Activated T-cell treated with anti-CD3 and anti-CD28 coated beads, Interleukin-2, amount 50 U/mL, for 72 hours (primary cell): ENCODE measurements around the gene TMEM255A. TPM values are rescaled to one million over a fixed set of nuclear protein-coding genes. Genes with fewer than 3 reads are reported as not detected.
A peak's percentile ranks its signal among the peaks of the same experiment; 100 is the strongest.

Experiments
- ATAC-seq, 2 donors: fragments of 150-1000 bp; cut with Tn5 transposase; replicated peaks in 1 of 2; 2 replicates each; pipeline ENCODE4 v1.10.0; 2021; ENCODE audit warnings: moderate library complexity in 2 of 2, mild to moderate bottlenecking in 1 of 2
- DNase-seq, 2 donors: peaks; one replicate each; pipeline ENCODE4 v3.0.0; 2021 to 2022; ENCODE audit warnings: mixed read lengths in 1 of 2
- H3K27ac Mint-ChIP-seq: one replicate; pipeline ENCODE4 v1.8.0; 2022; ENCODE audit warnings: mild to moderate bottlenecking, moderate library complexity, mixed read lengths
- H3K27me3 Mint-ChIP-seq: one replicate; pipeline ENCODE4 v1.8.0; 2022; ENCODE audit warnings: low read depth, mixed read lengths
- H3K36me3 Mint-ChIP-seq, 2 donors: one replicate each; pipeline ENCODE4 v1.8.0; 2022; ENCODE audit warnings: mixed read lengths in 2 of 2, mild to moderate bottlenecking in 1 of 2; ENCODE audit not compliant: insufficient read depth in 2 of 2
- H3K4me1 Mint-ChIP-seq: one replicate; pipeline ENCODE4 v1.8.0; 2022; ENCODE audit warnings: low read depth, mixed read lengths
- H3K4me3 Mint-ChIP-seq, 2 donors: one replicate each; pipeline ENCODE4 v1.8.0; 2022; ENCODE audit warnings: mild to moderate bottlenecking in 2 of 2, mixed read lengths in 2 of 2, moderate library complexity in 2 of 2
- H3K9me3 Mint-ChIP-seq, 2 donors: one replicate each; pipeline ENCODE4 v1.8.0; 2022; ENCODE audit warnings: mixed read lengths in 2 of 2
- total RNA-seq, 2 donors: library from RNA; stranded (reverse); gene quantifications; one replicate each; pipeline ENCODE4 v1.2.3, GENCODE V29; 2022

The TMEM255A gene
- total RNA-seq, 2 donors from 2014 or later: not detected

- H3K9me3 Mint-ChIP-seq: no peaks in the 10 kb centered on the region
- peaks cover 16% of the 10 kb centered on the region for H3K4me1 Mint-ChIP-seq
- DNase-seq (no peak), ATAC-seq (no peak)
- H3K27ac Mint-ChIP-seq: no peak overlapping the region
- peak overlapping the region in 1 of 2 donors; percentile 77 for H3K4me3 Mint-ChIP-seq
- peaks cover 34% of the 10 kb centered on the region for H3K27me3 Mint-ChIP-seq
- no peaks in the 10 kb centered on the region for H3K36me3 Mint-ChIP-seq
Observed at GRCh38 chrX:120301960-120302359, 9.3 kb downstream of the TMEM255A start.

DNA sequence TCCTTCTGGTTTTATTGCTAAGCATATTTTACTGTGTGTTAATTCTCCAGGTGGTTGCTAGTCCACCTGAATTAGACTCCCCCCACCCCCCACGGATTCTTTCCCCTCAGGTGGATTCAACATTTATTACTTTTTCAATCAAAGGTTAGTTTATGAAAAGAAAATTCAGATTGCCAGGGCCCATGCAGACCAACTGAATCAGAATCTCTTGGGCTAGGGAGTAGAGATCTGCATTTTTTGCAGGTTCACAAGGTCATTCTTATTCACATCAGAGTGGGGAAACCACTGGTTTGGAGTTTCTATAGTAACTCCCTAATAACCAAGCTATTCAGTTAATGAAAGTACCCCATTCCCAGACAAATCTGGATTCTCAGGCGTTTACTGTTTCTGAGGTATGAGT lies 9.8 kb downstream of the TMEM255A start:
- Mint-ChIP-seq H3K27me3 (peaks cover 30% of the 10 kb centered on the region), H3K36me3 (no peaks in the 10 kb centered on the region), H3K27ac (no peak overlapping the region), H3K9me3 (no peaks in the 10 kb centered on the region), H3K4me1 (peaks cover 11% of the 10 kb centered on the region), H3K4me3 (no peak overlapping the region)
- no peak for DNase-seq
- ATAC-seq: no peak

GRCh38 chrX:120299928-120300327 lies 11.3 kb downstream of the TMEM255A start:
- H3K4me1 Mint-ChIP-seq: peaks cover 11% of the 10 kb centered on the region
- H3K9me3 Mint-ChIP-seq: no peaks in the 10 kb centered on the region
- no peak overlapping the region for H3K4me3 Mint-ChIP-seq
- no peak overlapping the region for H3K27ac Mint-ChIP-seq
- H3K36me3 Mint-ChIP-seq: no peaks in the 10 kb centered on the region
- DNase-seq (no peak), ATAC-seq (no peak)
- peaks cover 21% of the 10 kb centered on the region for H3K27me3 Mint-ChIP-seq

- H3K9me3 Mint-ChIP-seq: no peaks in the 10 kb centered on the region
- peaks cover 10% of the 10 kb centered on the region for H3K4me1 Mint-ChIP-seq
- H3K27me3 Mint-ChIP-seq: peaks cover 13% of the 10 kb centered on the region
- H3K4me3 Mint-ChIP-seq: no peak overlapping the region
- H3K27ac Mint-ChIP-seq: no peak overlapping the region
- ATAC-seq (no peak), DNase-seq (no peak)
- H3K36me3 Mint-ChIP-seq: no peaks in the 10 kb centered on the region
Observed at GRCh38 chrX:120297923-120298322, 13.3 kb downstream of the TMEM255A start.

DNA sequence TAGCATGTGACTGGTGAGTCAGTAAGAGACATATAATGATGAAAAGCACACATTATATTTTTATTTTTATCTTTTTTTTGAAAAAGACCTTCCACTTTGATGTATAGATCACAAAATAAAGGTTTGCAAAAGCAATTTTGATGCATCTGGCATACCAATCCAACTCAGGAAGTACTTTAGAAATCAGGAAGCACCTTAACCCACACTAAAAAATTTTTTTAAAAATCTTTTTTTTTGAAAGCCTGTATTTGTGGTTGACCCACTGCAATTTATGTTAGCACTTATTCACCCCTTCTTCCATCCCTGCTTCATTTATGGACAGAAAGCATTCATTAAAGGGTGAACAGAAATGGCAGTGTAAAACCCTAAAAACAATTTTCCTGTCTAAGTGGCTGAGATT lies 16.6 kb downstream of the TMEM255A start:
- ATAC-seq (no peak), DNase-seq (no peak)
- Mint-ChIP-seq H3K4me1 (no peaks in the 10 kb centered on the region), H3K27ac (no peak overlapping the region), H3K9me3 (peaks cover 0 to 2% of the 10 kb centered on the region in 2 donors), H3K27me3 (no peaks in the 10 kb centered on the region), H3K36me3 (no peaks in the 10 kb centered on the region), H3K4me3 (no peak overlapping the region)

DNA sequence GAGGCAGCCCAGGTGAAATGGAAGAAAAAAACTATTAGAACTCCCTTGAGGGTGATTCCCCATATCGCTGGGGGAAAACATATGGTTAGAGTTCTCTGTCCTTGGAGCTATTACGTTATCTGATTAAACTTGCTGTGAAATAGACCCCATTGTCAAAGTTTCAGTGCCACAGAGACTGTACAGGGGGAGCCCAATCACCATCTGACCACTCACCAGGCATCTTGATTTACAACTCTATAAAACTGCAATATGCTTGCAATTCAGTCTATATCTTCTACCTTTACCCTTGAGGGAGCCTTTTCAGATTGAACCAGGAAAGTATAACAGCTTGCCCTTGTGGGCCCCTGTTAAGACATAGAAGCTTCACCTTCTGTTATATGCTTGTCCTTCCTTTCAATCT lies 18.2 kb downstream of the TMEM255A start:
- Mint-ChIP-seq H3K36me3 (no peaks in the 10 kb centered on the region), H3K4me1 (no peaks in the 10 kb centered on the region), H3K27ac (no peak overlapping the region), H3K27me3 (no peaks in the 10 kb centered on the region), H3K4me3 (no peak overlapping the region), H3K9me3 (peaks cover 0 to 2% of the 10 kb centered on the region in 2 donors)
- ATAC-seq (no peak), DNase-seq (no peak)

- Mint-ChIP-seq H3K9me3 (peaks cover 0 to 2% of the 10 kb centered on the region in 2 donors), H3K4me3 (no peak overlapping the region), H3K4me1 (no peaks in the 10 kb centered on the region), H3K27me3 (no peaks in the 10 kb centered on the region), H3K27ac (no peak overlapping the region), H3K36me3 (no peaks in the 10 kb centered on the region)
- no peak for ATAC-seq
- DNase-seq: no peak
Observed at GRCh38 chrX:120291211-120291610, 20.1 kb downstream of the TMEM255A start.

DNA sequence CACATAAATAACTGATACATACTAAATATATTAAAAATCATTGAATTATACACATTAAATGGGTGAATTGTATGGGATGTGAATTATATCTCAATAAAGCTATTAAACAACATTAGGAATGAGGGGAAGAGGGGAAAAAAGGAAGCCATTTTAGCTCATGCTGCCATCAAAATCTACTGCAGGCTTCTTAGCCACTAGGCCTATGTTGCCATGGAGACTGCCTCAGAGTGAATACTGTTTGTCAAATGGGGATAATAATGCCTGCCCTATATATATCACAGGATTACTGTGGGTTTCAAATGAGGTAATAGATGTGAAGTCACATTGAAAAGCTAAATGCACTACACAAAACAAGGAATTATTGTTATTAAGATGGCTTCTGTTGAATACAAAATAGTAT lies 21.2 kb downstream of the TMEM255A start:
- ATAC-seq: no peak
- H3K4me3 Mint-ChIP-seq: no peak overlapping the region
- H3K27me3 Mint-ChIP-seq: peaks cover 3% of the 10 kb centered on the region
- H3K36me3 Mint-ChIP-seq: no peaks in the 10 kb centered on the region
- H3K9me3 Mint-ChIP-seq: peaks cover 0 to 2% of the 10 kb centered on the region in 2 donors
- no peak overlapping the region for H3K27ac Mint-ChIP-seq
- no peaks in the 10 kb centered on the region for H3K4me1 Mint-ChIP-seq
- DNase-seq: no peak

DNA sequence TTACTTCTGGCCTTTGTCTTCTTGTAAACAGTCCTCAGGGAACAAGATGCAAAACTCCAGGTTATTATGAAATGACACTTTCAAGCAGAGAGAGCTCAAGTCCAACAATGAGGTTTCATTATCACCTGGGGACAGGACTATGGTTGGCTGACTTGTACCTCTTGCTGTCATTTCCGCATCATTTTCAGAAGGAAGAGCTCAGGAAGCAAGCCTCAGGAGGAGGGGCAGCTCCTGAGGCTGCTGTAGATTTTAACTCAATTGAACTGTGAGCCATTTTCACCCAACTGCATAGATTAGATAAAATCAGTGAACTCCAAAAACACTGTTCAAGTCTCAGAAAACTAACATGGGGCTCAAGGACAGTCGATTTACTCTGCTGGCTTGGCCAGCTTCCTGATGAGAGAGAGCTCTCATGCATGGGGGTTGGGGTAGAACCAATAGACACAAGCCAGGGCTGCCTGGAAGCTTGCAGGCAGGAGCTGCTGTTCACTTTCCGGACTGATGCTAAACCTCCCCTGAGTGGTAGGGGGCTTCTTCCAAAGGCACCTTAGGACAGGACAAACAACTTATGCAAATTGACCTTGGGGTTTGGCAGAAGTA lies 23.6 kb downstream of the TMEM255A start:
- Mint-ChIP-seq H3K4me1 (no peaks in the 10 kb centered on the region), H3K27me3 (peaks cover 24% of the 10 kb centered on the region), H3K27ac (no peak overlapping the region), H3K9me3 (peaks cover 0 to 2% of the 10 kb centered on the region in 2 donors), H3K36me3 (no peaks in the 10 kb centered on the region), H3K4me3 (no peak overlapping the region)
- ATAC-seq (no peak), DNase-seq (no peak)

DNA sequence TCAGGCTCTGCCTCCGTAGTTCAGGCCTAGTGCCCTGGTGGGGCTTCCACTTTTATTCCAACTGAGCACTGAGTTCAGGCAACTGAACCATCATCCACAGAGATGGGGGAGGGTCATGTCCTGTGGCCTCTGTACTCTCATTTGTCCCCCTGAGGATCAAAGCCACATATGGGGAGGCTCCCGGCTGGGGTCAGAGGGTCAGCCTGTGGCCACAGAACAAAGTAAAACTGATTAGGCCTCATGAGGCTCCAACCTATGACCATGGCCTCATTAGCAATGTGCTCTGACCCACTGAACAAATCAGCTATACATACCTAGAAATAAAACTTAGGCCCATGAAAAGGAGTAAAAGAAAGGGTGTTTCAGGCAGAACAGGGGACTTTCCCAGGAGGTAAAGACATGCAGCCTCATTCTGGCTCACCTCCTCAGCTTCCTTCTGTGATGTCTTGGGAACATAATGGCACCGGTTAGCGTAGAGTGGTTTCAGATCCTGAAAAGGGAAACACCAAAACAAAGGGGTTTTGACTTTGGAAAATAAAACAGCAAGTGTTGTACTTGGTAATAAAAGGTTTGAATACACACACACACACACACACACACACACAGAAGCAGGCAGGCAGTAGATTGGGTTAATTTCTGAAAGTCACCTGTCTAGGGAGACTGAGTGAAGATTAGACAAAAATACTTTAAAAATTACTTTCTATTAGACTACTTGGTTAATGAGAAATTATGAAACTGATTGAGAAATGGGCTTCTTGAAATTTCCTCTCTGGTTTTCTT lies 24.3 kb downstream of the TMEM255A start:
- no peak for DNase-seq
- no peak for ATAC-seq
- Mint-ChIP-seq H3K36me3 (no peaks in the 10 kb centered on the region), H3K27ac (no peak overlapping the region), H3K4me1 (no peaks in the 10 kb centered on the region), H3K4me3 (no peak overlapping the region), H3K27me3 (peaks cover 27% of the 10 kb centered on the region), H3K9me3 (peaks cover 0 to 2% of the 10 kb centered on the region in 2 donors)

GRCh38 chrX:120282697-120283096 lies 28.6 kb downstream of the TMEM255A start:
- H3K4me3 Mint-ChIP-seq: no peak overlapping the region
- H3K9me3 Mint-ChIP-seq: no peaks in the 10 kb centered on the region
- ATAC-seq (no peak), DNase-seq (no peak)
- peaks cover 36% of the 10 kb centered on the region for H3K27me3 Mint-ChIP-seq
- no peak overlapping the region for H3K27ac Mint-ChIP-seq
- H3K36me3 Mint-ChIP-seq: no peaks in the 10 kb centered on the region
- no peaks in the 10 kb centered on the region for H3K4me1 Mint-ChIP-seq

- no peak overlapping the region for H3K27ac Mint-ChIP-seq
- no peaks in the 10 kb centered on the region for H3K9me3 Mint-ChIP-seq
- peaks cover 36% of the 10 kb centered on the region for H3K27me3 Mint-ChIP-seq
- no peak for ATAC-seq
- no peaks in the 10 kb centered on the region for H3K36me3 Mint-ChIP-seq
- H3K4me3 Mint-ChIP-seq: no peak overlapping the region
- no peak for DNase-seq
- no peaks in the 10 kb centered on the region for H3K4me1 Mint-ChIP-seq
Observed at GRCh38 chrX:120281761-120282160, 29.5 kb downstream of the TMEM255A start.

GRCh38 chrX:120281021-120281624 lies 30.1 kb downstream of the TMEM255A start:
- Mint-ChIP-seq H3K9me3 (no peaks in the 10 kb centered on the region), H3K27me3 (peaks cover 36% of the 10 kb centered on the region), H3K36me3 (no peaks in the 10 kb centered on the region), H3K4me3 (no peak overlapping the region), H3K4me1 (no peaks in the 10 kb centered on the region), H3K27ac (no peak overlapping the region)
- no peak for DNase-seq
- no peak for ATAC-seq
